GM19328 (cell line): ENCODE measurements around the gene CRYZL1.

Experiments
- ATAC-seq: cut with Tn5 transposase; IDR thresholded peaks from one replicate; pipeline ENCODE4 v1.9.1; 2021; ENCODE audit warnings: mild to moderate bottlenecking, moderate library complexity; ENCODE audit not compliant: unreplicated experiment

The CRYZL1 gene

DNA sequence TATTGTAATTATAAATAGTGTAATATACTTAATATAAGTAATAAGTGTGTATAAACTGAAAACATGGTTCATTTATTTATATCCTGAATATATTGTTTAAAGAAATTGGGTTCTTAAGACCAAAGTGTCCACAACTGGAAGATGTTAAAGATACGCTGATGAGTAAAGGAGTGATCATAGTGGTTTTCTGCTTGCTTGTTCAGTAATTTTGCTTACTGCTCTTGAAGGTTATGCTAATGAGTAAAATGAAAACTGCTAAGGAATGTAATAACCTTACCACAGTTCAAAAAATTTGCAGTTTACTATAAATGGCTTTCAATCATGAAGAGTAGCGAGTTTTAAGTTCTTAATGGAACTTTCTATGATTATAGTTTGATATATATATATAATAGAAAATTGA lies 75.0 kb downstream of the CRYZL1 start:
- ATAC-seq: no peak

- no peak for ATAC-seq
Measured at GRCh38 chr21:33562389-33562788, 79.2 kb downstream of the CRYZL1 start.

DNA sequence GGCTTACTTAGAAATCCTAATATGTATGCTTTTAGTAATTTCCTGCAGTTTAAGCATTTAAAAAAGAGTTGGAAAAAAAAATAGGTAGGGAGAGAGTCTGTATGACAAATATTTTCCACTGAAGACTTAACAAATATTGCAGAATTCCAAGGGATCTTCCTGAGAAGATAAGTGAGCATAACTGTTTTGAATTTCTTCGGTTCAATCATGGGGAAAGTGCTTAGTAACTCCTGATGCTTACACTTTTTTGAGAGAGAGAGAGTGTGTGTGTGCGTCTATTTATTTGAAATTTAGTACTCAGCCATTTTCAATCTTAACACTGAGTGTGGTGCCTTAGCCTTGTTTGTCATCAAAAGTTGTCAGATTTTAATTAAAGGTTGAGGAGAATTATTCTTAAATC lies 80.2 kb downstream of the CRYZL1 start:
- no peak for ATAC-seq

DNA sequence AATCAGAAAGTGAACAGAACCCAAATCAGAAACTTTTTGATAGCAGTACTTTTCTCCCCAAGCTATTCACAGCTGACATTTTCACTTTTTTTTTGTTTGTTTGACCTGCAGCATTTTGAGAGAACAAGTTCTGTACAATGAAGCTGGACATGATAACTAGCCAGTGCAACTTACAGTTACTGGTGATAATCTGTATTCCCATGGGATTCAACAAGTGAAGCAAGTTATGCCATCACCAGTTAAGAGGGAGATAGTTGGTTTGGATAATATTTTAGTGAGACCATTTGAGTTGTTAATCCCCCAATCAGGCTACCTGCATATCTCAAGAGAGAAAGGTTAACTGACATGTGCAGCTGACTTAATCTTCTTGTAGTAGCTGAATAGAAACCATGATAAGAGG lies 80.6 kb downstream of the CRYZL1 start:
- ATAC-seq: no peak

- no peak for ATAC-seq
Measured at GRCh38 chr21:33559813-33560212, 81.7 kb downstream of the CRYZL1 start.

DNA sequence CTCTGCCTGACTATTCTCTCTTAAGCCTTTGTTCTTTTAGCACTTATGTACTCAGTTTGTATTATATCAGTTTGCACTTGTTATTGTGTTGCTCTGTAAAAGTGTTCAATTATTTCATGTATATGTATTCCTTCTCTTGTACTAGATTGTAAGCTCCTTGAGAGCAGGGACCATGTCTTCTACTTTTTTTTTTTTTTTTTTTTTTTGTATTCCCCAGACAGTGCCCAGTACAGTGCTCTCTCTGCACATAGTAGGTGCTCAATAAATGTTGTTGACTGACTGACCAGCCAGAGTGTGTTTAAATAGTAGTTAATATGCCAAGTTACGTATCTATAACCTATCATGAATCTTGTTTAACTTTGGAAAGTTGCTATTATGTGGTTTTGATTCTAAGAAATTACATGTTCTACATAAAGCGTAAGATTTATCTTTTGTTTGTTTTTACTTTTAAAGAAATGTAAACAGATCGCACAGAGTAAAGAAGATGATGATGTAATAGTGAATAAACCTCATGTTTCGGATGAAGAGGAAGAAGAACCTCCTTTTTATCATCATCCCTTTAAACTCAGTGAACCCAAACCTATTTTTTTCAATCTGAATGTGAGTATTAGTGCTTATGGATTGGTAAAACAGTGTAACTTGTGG lies 82.6 kb downstream of the CRYZL1 start:
- no peak for ATAC-seq

DNA sequence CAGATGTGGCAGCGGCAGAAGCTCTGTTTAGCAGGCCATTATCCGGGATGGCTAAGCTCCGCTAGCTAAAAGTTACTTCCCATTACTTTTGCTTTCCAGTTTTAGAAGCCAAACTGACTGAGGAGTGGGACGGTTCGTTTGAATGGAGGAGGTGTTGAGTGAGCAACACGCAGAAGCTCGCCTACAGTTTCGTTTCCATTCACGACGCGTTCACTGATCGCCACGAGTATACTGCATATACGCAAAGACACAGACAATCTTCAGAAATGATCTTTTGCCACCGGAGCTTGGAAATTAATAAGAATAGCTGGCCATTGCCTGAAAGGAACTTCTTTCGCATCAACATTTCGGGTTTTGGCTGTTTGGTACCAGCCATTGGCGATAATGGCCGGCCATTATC lies 84.1 kb downstream of the CRYZL1 start:
- no peak for ATAC-seq

- no peak for ATAC-seq
Measured at GRCh38 chr21:33554982-33555344, 86.6 kb downstream of the CRYZL1 start.

DNA sequence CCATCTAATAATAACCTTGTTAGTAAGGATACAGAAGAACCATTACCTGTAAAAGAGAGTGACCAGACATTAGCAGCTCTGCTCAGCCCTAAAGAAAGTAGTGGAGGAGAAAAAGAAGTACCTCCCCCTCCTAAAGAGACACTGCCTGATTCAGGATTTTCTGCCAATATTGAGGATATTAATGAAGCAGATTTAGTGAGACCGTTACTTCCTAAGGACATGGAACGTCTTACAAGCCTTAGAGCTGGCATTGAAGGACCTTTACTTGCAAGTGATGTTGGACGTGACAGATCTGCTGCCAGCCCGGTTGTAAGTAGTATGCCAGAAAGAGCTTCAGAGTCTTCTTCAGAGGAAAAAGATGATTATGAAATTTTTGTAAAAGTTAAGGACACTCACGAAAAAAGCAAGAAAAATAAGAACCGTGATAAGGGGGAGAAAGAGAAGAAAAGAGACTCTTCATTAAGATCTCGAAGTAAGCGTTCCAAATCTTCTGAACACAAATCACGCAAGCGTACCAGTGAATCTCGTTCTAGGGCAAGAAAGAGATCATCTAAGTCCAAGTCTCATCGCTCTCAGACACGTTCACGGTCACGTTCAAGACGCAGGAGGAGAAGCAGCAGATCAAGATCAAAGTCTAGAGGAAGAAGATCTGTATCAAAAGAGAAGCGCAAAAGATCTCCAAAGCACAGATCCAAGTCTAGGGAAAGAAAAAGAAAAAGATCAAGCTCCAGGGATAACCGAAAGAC lies 87.1 kb downstream of the CRYZL1 start:
- ATAC-seq: no peak

DNA sequence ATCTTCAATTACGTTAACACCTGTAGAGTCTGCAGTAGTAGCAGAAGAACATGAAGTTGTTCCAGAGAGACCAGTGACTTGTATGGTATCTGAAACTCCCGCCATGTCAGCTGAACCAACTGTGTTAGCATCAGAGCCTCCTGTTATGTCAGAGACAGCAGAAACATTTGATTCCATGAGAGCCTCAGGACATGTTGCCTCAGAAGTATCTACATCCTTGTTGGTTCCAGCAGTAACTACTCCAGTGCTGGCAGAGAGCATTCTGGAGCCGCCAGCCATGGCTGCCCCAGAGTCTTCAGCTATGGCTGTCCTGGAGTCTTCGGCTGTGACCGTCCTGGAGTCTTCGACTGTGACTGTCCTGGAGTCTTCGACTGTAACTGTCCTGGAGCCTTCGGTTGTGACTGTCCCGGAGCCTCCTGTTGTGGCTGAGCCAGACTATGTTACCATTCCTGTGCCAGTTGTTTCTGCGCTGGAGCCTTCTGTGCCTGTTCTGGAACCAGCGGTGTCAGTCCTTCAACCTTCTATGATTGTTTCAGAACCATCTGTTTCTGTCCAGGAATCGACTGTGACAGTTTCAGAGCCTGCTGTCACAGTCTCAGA lies 88.4 kb downstream of the CRYZL1 start:
- no peak for ATAC-seq

- ATAC-seq: no peak
Measured at GRCh38 chr21:33552093-33552998, 89.2 kb downstream of the CRYZL1 start.

DNA sequence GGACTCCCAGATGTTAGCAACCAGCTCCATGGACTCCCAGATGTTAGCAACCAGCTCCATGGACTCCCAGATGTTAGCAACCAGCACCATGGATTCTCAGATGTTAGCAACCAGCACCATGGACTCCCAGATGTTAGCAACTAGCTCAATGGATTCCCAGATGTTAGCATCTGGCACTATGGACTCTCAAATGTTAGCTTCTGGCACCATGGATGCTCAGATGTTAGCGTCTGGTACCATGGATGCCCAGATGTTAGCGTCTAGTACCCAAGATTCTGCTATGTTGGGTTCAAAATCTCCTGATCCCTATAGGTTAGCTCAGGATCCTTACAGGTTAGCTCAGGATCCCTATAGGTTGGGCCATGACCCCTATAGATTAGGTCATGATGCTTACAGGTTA lies 89.9 kb downstream of the CRYZL1 start:
- no peak for ATAC-seq

DNA sequence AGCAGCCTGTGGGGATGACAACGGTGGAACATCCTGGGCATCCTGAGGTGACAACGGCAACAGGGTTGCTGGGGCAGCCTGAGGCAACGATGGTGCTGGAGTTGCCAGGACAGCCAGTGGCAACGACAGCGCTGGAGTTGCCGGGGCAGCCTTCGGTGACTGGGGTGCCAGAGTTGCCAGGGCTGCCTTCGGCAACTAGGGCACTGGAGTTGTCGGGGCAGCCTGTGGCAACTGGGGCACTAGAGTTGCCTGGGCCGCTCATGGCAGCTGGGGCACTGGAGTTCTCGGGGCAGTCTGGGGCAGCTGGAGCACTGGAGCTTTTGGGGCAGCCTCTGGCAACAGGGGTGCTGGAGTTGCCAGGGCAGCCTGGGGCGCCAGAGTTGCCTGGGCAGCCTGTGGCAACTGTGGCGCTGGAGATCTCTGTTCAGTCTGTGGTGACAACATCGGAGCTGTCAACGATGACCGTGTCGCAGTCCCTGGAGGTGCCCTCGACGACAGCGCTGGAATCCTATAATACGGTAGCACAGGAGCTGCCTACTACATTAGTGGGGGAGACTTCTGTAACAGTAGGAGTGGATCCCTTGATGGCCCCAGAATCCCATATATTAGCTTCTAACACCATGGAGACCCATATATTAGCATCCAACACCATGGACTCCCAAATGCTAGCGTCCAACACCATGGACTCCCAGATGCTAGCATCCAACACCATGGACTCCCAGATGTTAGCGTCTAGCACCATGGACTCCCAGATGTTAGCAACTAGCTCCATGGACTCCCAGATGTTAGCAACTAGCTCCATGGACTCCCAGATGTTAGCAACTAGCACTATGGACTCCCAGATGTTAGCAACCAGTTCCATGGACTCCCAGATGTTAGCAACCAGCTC lies 90.5 kb downstream of the CRYZL1 start:
- ATAC-seq: no peak

DNA sequence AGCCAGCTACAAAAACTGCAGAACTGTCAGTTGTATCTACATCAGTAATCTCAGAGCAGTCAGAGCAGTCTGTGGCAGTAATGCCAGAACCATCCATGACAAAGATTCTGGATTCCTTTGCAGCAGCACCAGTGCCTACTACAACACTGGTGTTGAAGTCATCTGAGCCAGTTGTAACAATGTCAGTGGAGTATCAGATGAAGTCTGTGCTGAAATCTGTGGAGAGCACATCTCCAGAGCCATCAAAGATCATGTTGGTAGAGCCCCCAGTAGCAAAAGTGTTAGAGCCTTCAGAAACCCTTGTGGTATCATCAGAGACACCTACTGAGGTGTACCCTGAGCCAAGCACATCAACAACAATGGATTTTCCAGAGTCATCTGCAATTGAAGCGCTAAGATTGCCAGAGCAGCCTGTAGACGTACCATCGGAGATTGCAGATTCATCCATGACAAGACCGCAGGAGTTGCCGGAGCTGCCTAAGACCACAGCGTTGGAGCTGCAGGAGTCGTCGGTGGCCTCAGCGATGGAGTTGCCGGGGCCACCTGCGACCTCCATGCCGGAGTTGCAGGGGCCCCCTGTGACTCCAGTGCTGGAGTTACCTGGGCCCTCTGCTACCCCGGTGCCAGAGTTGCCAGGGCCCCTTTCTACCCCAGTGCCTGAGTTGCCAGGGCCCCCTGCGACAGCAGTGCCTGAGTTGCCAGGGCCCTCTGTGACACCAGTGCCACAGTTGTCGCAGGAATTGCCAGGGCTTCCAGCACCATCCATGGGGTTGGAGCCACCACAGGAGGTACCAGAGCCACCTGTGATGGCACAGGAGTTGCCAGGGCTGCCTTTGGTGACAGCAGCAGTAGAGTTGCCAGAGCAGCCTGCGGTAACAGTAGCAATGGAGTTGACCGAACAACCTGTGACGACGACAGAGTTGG lies 91.4 kb downstream of the CRYZL1 start:
- no peak for ATAC-seq

DNA sequence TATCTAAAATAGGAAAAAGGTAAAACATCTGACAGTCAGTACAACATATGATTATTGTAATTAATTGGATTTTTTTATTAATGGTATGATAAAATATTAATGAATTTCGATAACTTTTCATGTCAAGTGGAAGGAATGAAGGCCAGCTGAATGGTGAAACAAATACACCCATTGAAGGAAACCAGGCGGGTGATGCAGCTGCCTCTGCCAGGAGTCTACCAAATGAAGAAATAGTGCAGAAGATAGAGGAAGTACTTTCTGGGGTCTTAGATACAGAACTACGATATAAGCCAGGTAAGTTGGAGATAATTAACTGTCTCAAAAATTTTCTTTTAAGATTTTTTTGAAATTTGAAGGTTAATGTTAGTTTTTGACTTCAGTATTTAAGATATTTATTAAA lies 95.5 kb downstream of the CRYZL1 start:
- no peak for ATAC-seq

GRCh38 chr21:33544451-33545195 lies 96.9 kb downstream of the CRYZL1 start:
- ATAC-seq: no peak

GRCh38 chr21:33543505-33544129 lies 97.9 kb downstream of the CRYZL1 start:
- ATAC-seq: no peak
